Liver (tissue), 9 donors: Measurements from ENCODE around the gene ST3GAL5. TPM values are rescaled to one million over a fixed set of nuclear protein-coding genes. Genes with fewer than 3 reads are reported as not detected.

Experiments
- DNase-seq: peaks from one replicate; pipeline ENCODE4 v3.0.0-alpha.2; 2017; ENCODE audit warnings: low spot score
- H3K27ac ChIP-seq, 2 donors: one replicate each; pipeline ENCODE4 v1.7.0; 2013; ENCODE audit warnings: inconsistent platforms in 2 of 2, low read length in 2 of 2, control low read depth in 1 of 2, low read depth in 1 of 2, mild to moderate bottlenecking in 1 of 2
- H3K27me3 ChIP-seq, 4 donors: one replicate each; pipeline versions ENCODE4 v1.6.1 to v1.7.0; 2013; ENCODE audit warnings: low read length in 3 of 4, inconsistent platforms in 1 of 4, mild to moderate bottlenecking in 1 of 4, moderate library complexity in 1 of 4; ENCODE audit not compliant: control insufficient read depth in 4 of 4, insufficient read depth in 4 of 4
- H3K36me3 ChIP-seq, 4 donors: one replicate each; pipeline versions ENCODE4 v1.6.1 to v1.7.0; 2013; ENCODE audit warnings: low read length in 3 of 4, mild to moderate bottlenecking in 3 of 4, low read depth in 1 of 4, moderate library complexity in 1 of 4; ENCODE audit not compliant: control insufficient read depth in 4 of 4, insufficient read depth in 3 of 4
- H3K4me1 ChIP-seq, 4 donors: one replicate each; pipeline versions ENCODE4 v1.6.1 to v1.7.0; 2013; ENCODE audit warnings: low read length in 3 of 4, mild to moderate bottlenecking in 3 of 4, moderate library complexity in 1 of 4; ENCODE audit not compliant: control insufficient read depth in 4 of 4, insufficient read depth in 4 of 4
- H3K4me3 ChIP-seq, 3 donors: one replicate each; pipeline versions ENCODE4 v1.6.1 to v1.7.0; 2013; ENCODE audit warnings: low read length in 3 of 3, control low read depth in 1 of 3, low read depth in 1 of 3, mild to moderate bottlenecking in 1 of 3
- H3K9ac ChIP-seq, 2 donors: one replicate each; pipeline ENCODE4 v1.7.0; 2013; ENCODE audit warnings: low read length in 2 of 2, mild to moderate bottlenecking in 2 of 2, moderate library complexity in 2 of 2, control low read depth in 1 of 2, low read depth in 1 of 2
- H3K9me3 ChIP-seq, 4 donors: one replicate each; pipeline versions ENCODE4 v1.6.1 to v1.7.0; 2013; ENCODE audit warnings: low read length in 3 of 4; ENCODE audit not compliant: control insufficient read depth in 4 of 4
- CTCF ChIP-seq: fragments of 150-350 bp; IDR thresholded peaks from 2 replicates; pipeline ENCODE4 v1.5.1; 2017; ENCODE audit warnings: improper control_type of control experiment, low read depth, low read length; ENCODE audit not compliant: missing input control
- EGR1 ChIP-seq, 2 donors: IDR thresholded peaks; 2 replicates each; pipeline ENCODE4 v1.6.1; 2016 to 2018; ENCODE audit warnings: antibody characterized with exemption in 2 of 2, low read depth in 2 of 2
- FOXA2 ChIP-seq: IDR thresholded peaks from 2 replicates; pipeline ENCODE4 v1.6.1; 2016; ENCODE audit warnings: antibody characterized with exemption
- GABPA ChIP-seq, 2 donors: IDR thresholded peaks in 1 of 2; conservative IDR thresholded peaks in 1 of 2; 2 replicates each; pipeline ENCODE4 v1.6.1; 2016; ENCODE audit warnings: antibody characterized with exemption in 2 of 2, mild to moderate bottlenecking in 1 of 2, moderate library complexity in 1 of 2
- HNF4A ChIP-seq, 2 donors: conservative IDR thresholded peaks; 2 replicates each; pipeline ENCODE4 v1.6.1; 2016; ENCODE audit warnings: antibody characterized with exemption in 2 of 2, mild to moderate bottlenecking in 2 of 2
- HNF4G ChIP-seq: IDR thresholded peaks from 2 replicates; pipeline ENCODE4 v1.6.1; 2016; ENCODE audit warnings: antibody characterized with exemption
- JUND ChIP-seq, 2 donors: IDR thresholded peaks; 2 replicates each; pipeline ENCODE4 v1.6.1; 2016; ENCODE audit warnings: antibody characterized with exemption in 2 of 2
- MAX ChIP-seq: IDR thresholded peaks from 2 replicates; pipeline ENCODE4 v1.6.1; 2016; ENCODE audit warnings: antibody characterized with exemption
- NR2F2 ChIP-seq: IDR thresholded peaks from 2 replicates; pipeline ENCODE4 v1.6.1; 2016; ENCODE audit warnings: antibody characterized with exemption
- REST ChIP-seq: IDR thresholded peaks from 2 replicates; pipeline ENCODE4 v1.6.1; 2016; ENCODE audit warnings: antibody characterized with exemption, mild to moderate bottlenecking
- YY1 ChIP-seq: IDR thresholded peaks from 2 replicates; pipeline ENCODE4 v1.6.1; 2016; ENCODE audit warnings: antibody characterized with exemption, mild to moderate bottlenecking
- WGBS: extraction: QIAGEN DNeasy Blood & Tissue Kit; methylation state at CpG from one replicate; pipeline ENCODE4 v1.1.7; 2013; 5-methylcytosine and 5-hydroxymethylcytosine counted together
- polyA plus RNA-seq, 2 donors: library from polyadenylated mRNA; stranded (reverse) in 1 of 2; unstranded in 1 of 2; fragments of 200-250 nt in 1 of 2; fragments of >200 nt in 1 of 2; fragmentation: Nextera tagmentation in 1 of 2; extraction: Ambion mirVana in 1 of 2; gene quantifications; one replicate each; pipeline versions ENCODE4 v1.2.1 to v1.2.3, GENCODE V29; 2013 to 2015
- total RNA-seq, 2 donors: library from RNA; depleted of rRNA; stranded (reverse); fragments of >200 nt; gene quantifications; one replicate each; pipeline ENCODE4 v1.2.3, GENCODE V29; 2014
- donor health status: healthy.
- donor health status: healthy.
- donor health status: healthy.
- donor health status: healthy.
- donor health status: healthy.

Gene ST3GAL5
- total and polyA plus RNA-seq, 4 donors, result 4.5 to 17.0 (median 9.0) TPM

- H3K9ac ChIP-seq, result no peak overlapping the region
- H3K36me3 ChIP-seq, result no peaks in the 10 kb centered on the region
- H3K9me3 ChIP-seq, result no peaks in the 10 kb centered on the region
- H3K27me3 ChIP-seq, result no peaks in the 10 kb centered on the region
- peak overlapping the region; percentile 46 to 80 for H3K27ac ChIP-seq
- no peak overlapping the region for H3K4me3 ChIP-seq
- H3K4me1 ChIP-seq, result peaks cover 13 to 37% (median 23%) of the 10 kb centered on the region in 4 donors
- TF ChIP-seq NR2F2 (peak; percentile 30), REST (no peak), JUND (IDR thresholded peaks at IDR 0.05) (peak; percentile 48 to 57), HNF4A (conservative IDR thresholded peaks at IDR 0.05) (no peak), CTCF (no peak), GABPA (IDR thresholded peaks at IDR 0.05 in 1 of 2, conservative IDR thresholded peaks at IDR 0.05 in 1 of 2) (no peak), MAX (peak; percentile 13), YY1 (no peak)
- DNase-seq, result no peak
- 90% methylated on average over 8 of the region's 8 CpGs for WGBS
Observed at GRCh38 chr2:85792783-85793441, 95.9 kb downstream of the ST3GAL5 start.

- TF ChIP-seq HNF4G (no peak), NR2F2 (no peak), REST (no peak), JUND (IDR thresholded peaks at IDR 0.05) (no peak), CTCF (no peak), FOXA2 (no peak), EGR1 (IDR thresholded peaks at IDR 0.05; ENCODE audit: low read depth in 2 of 2) (no peak)
- 93% methylated on average over 22 of the region's 22 CpGs for WGBS
- DNase-seq, result no peak
- no peak overlapping the region for H3K9ac ChIP-seq
- no peaks in the 10 kb centered on the region for H3K27me3 ChIP-seq
- H3K9me3 ChIP-seq, result no peaks in the 10 kb centered on the region
- H3K4me1 ChIP-seq, result peaks cover 13 to 40% (median 26%) of the 10 kb centered on the region in 4 donors
- H3K4me3 ChIP-seq, result no peak overlapping the region
- H3K36me3 ChIP-seq, result peaks cover 0 to 4% (median 1%) of the 10 kb centered on the region in 4 donors
- H3K27ac ChIP-seq, result no peak overlapping the region
Observed at GRCh38 chr2:85791704-85792565, 96.9 kb downstream of the ST3GAL5 start.
